ENCODE data around the gene IL4R. TPM values are rescaled to one million over a fixed set of nuclear protein-coding genes. Genes with fewer than 3 reads are reported as not detected.

The IL4R gene
- total RNA-seq, 4 donors from 2014 or later, result 22.3 to 35.0 (median 25.1) TPM

- no peak overlapping the region for H3K4me3 ChIP-seq (ENCODE audit: low read depth, poor library complexity, severe bottlenecking)
- WGBS, 2 donors, result 57 to 71% methylated on average over 5 of the region's 5 CpGs
- TF ChIP-seq POLR2A (IDR thresholded peaks at IDR 0.05), result no peak
- no peak for TF ChIP-seq CTCF (IDR thresholded peaks at IDR 0.05)
- DNase-seq (ENCODE audit: low spot score in 2 of 2), result no peak
- intact Hi-C loops (cut with DNase I; ENCODE audit: low total_unique reads), result no loop called here
These were observed 33.0 kb downstream of the IL4R start for GRCh38 chr16:27346819-27347218.

- intact Hi-C loops (cut with DNase I; ENCODE audit: low total_unique reads), result no loop called here
- 78 to 83% methylated on average over 9 of the region's 9 CpGs for WGBS, 2 donors
- H3K4me3 ChIP-seq (ENCODE audit: low read depth, poor library complexity, severe bottlenecking), result no peak overlapping the region
- no peak for TF ChIP-seq CTCF (IDR thresholded peaks at IDR 0.05)
- TF ChIP-seq POLR2A (IDR thresholded peaks at IDR 0.05), result no peak
- DNase-seq (ENCODE audit: low spot score in 2 of 2), result no peak
These were observed 34.3 kb downstream of the IL4R start for GRCh38 chr16:27347930-27348685.

- TF ChIP-seq CTCF (IDR thresholded peaks at IDR 0.05), result no peak
- TF ChIP-seq POLR2A (IDR thresholded peaks at IDR 0.05), result no peak
- whole genome bisulfite sequencing, 2 donors, result 96 to 97% methylated on average over 3 of the region's 3 CpGs
- no peak for DNase-seq (ENCODE audit: low spot score in 2 of 2)
- intact Hi-C loops (cut with DNase I; ENCODE audit: low total_unique reads), result no loop called here
- no peak overlapping the region for H3K4me3 ChIP-seq (ENCODE audit: low read depth, poor library complexity, severe bottlenecking)
These were observed 35.5 kb downstream of the IL4R start for GRCh38 chr16:27349276-27349675.

- 93 to 94% methylated on average over 3 of the region's 3 CpGs for WGBS, 2 donors
- intact Hi-C loops (cut with DNase I; ENCODE audit: low total_unique reads), result no loop called here
- no peak for DNase-seq (ENCODE audit: low spot score in 2 of 2)
- TF ChIP-seq POLR2A (IDR thresholded peaks at IDR 0.05), result no peak
- TF ChIP-seq CTCF (IDR thresholded peaks at IDR 0.05), result no peak
- no peak overlapping the region for H3K4me3 ChIP-seq (ENCODE audit: low read depth, poor library complexity, severe bottlenecking)
These were observed 36.2 kb downstream of the IL4R start for GRCh38 chr16:27350006-27350405.

- TF ChIP-seq CTCF (IDR thresholded peaks at IDR 0.05) (no peak), POLR2A (IDR thresholded peaks at IDR 0.05) (no peak)
- no peak overlapping the region for H3K4me3 ChIP-seq (ENCODE audit: low read depth, poor library complexity, severe bottlenecking)
- 92 to 95% methylated on average over 6 of the region's 6 CpGs for WGBS, 2 donors
- intact Hi-C loops (cut with DNase I; ENCODE audit: low total_unique reads), result no loop called here
- no peak for DNase-seq (ENCODE audit: low spot score in 2 of 2)
These were observed 38.2 kb downstream of the IL4R start for GRCh38 chr16:27351989-27352388.

GRCh38 chr16:27353853-27354252 lies 40.1 kb downstream of the IL4R start:
- no peak overlapping the region for H3K4me3 ChIP-seq (ENCODE audit: low read depth, poor library complexity, severe bottlenecking)
- DNase-seq (ENCODE audit: low spot score in 2 of 2), result no peak
- intact Hi-C loops (cut with DNase I; ENCODE audit: low total_unique reads), result no loop called here
- no peak for TF ChIP-seq CTCF (IDR thresholded peaks at IDR 0.05)
- TF ChIP-seq POLR2A (IDR thresholded peaks at IDR 0.05), result no peak
- WGBS, 2 donors, result 93 to 95% methylated on average over 4 of the region's 4 CpGs
